Keratinocyte (primary cell): Measurements from ENCODE around the gene PYY. TPM values are rescaled to one million over a fixed set of nuclear protein-coding genes. Genes with fewer than 3 reads are reported as not detected.

ENCODE experiments used
- DNase-seq: peaks from one replicate; pipeline ENCODE4 v3.0.0-alpha.2; 2011; ENCODE audit warnings: low read depth, missing footprints, low spot score
- FAIRE-seq: peaks from 2 replicates; lab custom pipeline; 2011; peaks lifted over from hg19 to GRCh38; lab: Jason Lieb, UNC
- H2AFZ ChIP-seq: 2 replicates; pipeline ENCODE4 v1.6.0; 2012; ENCODE audit warnings: low read length, control low read depth, inconsistent platforms; ENCODE audit not compliant: control insufficient read depth
- H3K27ac ChIP-seq: 2 replicates; pipeline ENCODE4 v1.5.1; 2011; ENCODE audit warnings: low read length; ENCODE audit not compliant: control insufficient read depth, insufficient read depth
- H3K27me3 ChIP-seq: 3 replicates; pipeline ENCODE4 v1.6.0; 2011; ENCODE audit warnings: low read length; ENCODE audit not compliant: control insufficient read depth, insufficient read depth; ENCODE audit errors: extremely low read depth
- H3K36me3 ChIP-seq, 2 experiments: 2 replicates in 1 of 2; 3 replicates in 1 of 2; pipeline ENCODE4 v1.5.1; 2011; ENCODE audit warnings: low read length in 2 of 2, mild to moderate bottlenecking in 1 of 2; ENCODE audit not compliant: control insufficient read depth in 2 of 2, insufficient read depth in 2 of 2; ENCODE audit errors: extremely low read depth in 1 of 2
- H3K4me1 ChIP-seq: 3 replicates; pipeline ENCODE4 v1.5.1; 2011; ENCODE audit warnings: low read length; ENCODE audit not compliant: control insufficient read depth, insufficient read depth; ENCODE audit errors: extremely low read depth
- H3K4me2 ChIP-seq: 3 replicates; pipeline ENCODE4 v1.6.0; 2011; ENCODE audit warnings: low read depth, low read length; ENCODE audit not compliant: control insufficient read depth, insufficient read depth; ENCODE audit errors: extremely low read depth
- H3K4me3 ChIP-seq, 3 experiments: fragments of 200-600 bp in 1 of 3; sonication (generic) in 1 of 3; 2 replicates in 2 of 3; 3 replicates in 1 of 3; pipeline ENCODE4 v1.5.1; 2011 to 2016; ENCODE audit warnings: low read length in 3 of 3, mild to moderate bottlenecking in 3 of 3, control low read depth in 2 of 3, inconsistent platforms in 1 of 3, low read depth in 1 of 3, mixed read lengths in 1 of 3, mixed run types in 1 of 3, moderate library complexity in 1 of 3; ENCODE audit not compliant: control insufficient read depth in 2 of 3, insufficient read depth in 2 of 3; ENCODE audit errors: extremely low read depth in 1 of 3
- H3K79me2 ChIP-seq: 2 replicates; pipeline ENCODE4 v1.6.0; 2012; ENCODE audit warnings: low read length; ENCODE audit not compliant: control insufficient read depth, insufficient read depth
- H3K9ac ChIP-seq: 3 replicates; pipeline ENCODE4 v1.6.0; 2011; ENCODE audit warnings: low read length; ENCODE audit not compliant: control insufficient read depth, insufficient read depth; ENCODE audit errors: extremely low read depth
- H3K9me1 ChIP-seq: 3 replicates; pipeline ENCODE4 v1.6.0; 2011; ENCODE audit warnings: low read length; ENCODE audit not compliant: control insufficient read depth, insufficient read depth; ENCODE audit errors: extremely low read depth
- H3K9me3 ChIP-seq: 2 replicates; pipeline ENCODE4 v1.5.1; 2012; ENCODE audit warnings: low read depth, low read length; ENCODE audit not compliant: control insufficient read depth
- H4K20me1 ChIP-seq: 3 replicates; pipeline ENCODE4 v1.6.0; 2011; ENCODE audit warnings: low read length; ENCODE audit not compliant: control insufficient read depth, insufficient read depth; ENCODE audit errors: extremely low read depth
- CTCF ChIP-seq, 3 experiments: IDR thresholded peaks in 1 of 3; conservative IDR thresholded peaks in 1 of 3; optimal IDR thresholded peaks in 1 of 3; 2 replicates in 2 of 3; 3 replicates in 1 of 3; pipeline versions ENCODE3 to v1.5.1; 2011; ENCODE audit warnings: low read length in 3 of 3, mild to moderate bottlenecking in 3 of 3, moderate library complexity in 2 of 3, control low read depth in 1 of 3, inconsistent platforms in 1 of 3; ENCODE audit not compliant: insufficient read depth in 2 of 3; ENCODE audit errors: extremely low read depth in 1 of 3
- EZH2 ChIP-seq: IDR thresholded peaks from one replicate; pipeline ENCODE4 v1.6.1; 2012; ENCODE audit warnings: inconsistent platforms, mild to moderate bottlenecking, low read length, moderate library complexity
- dilution Hi-C: fragments of 300-500 bp; cut with MboI; formaldehyde crosslinking; loops from one replicate; pipeline ENCODE4 v1.7.0; 2020; ENCODE audit warnings: low sequenced_read_pairs; ENCODE audit not compliant: extremely low pct_ligation_motif_present
- polyA plus RNA-seq, 5 experiments: library from polyadenylated mRNA; depleted of rRNA in 3 of 5; stranded (reverse) in 3 of 5; stranded (forward) in 1 of 5; unstranded in 1 of 5; fragments of >200 nt; gene quantifications; 1 replicate in 1 of 5; 2 replicates in 3 of 5; 3 replicates in 1 of 5; pipeline versions ENCODE4 v1.2.1 to v1.2.3, GENCODE V29; 2011 to 2012; ENCODE audit warnings: missing spikeins in 2 of 5, low read depth in 1 of 5, low replicate concordance in 1 of 5

PYY gene
- polyA plus RNA-seq, 1 donor (not counting 4 experiments of a cell fraction or from before 2014, with no cell fraction given): not detected

- H3K27me3 ChIP-seq: peaks cover 11% of the 10 kb centered on the region
- no peak within 1 kb of the TSS for H3K4me3 ChIP-seq
- H4K20me1 ChIP-seq: no peaks in the 10 kb centered on the region
- TF ChIP-seq EZH2 (no peak), CTCF (optimal IDR thresholded peaks at IDR 0.05 in 1 of 3, IDR thresholded peaks at IDR 0.05 in 1 of 3, conservative IDR thresholded peaks at IDR 0.05 in 1 of 3; ENCODE audit: extremely low read depth in 1 of 3, insufficient read depth in 2 of 3, low read length in 3 of 3) (no peak)
- H3K9ac ChIP-seq: no peak within 1 kb of the TSS
- H3K9me1 ChIP-seq: no peaks in the 10 kb centered on the region
- no peaks in the 10 kb centered on the region for H3K79me2 ChIP-seq
- no peak within 1 kb of the TSS for H3K4me2 ChIP-seq
- H2AFZ ChIP-seq: no peak within 1 kb of the TSS
- H3K36me3 ChIP-seq: no peaks in the 10 kb centered on the region
- DNase-seq (no peak), FAIRE-seq (no peak)
- H3K27ac ChIP-seq: no peak within 1 kb of the TSS
- H3K4me1 ChIP-seq: peaks cover 12% of the 10 kb centered on the region
- dilution Hi-C loops: no loop called here
- H3K9me3 ChIP-seq: no peaks in the 10 kb centered on the region
Measured at GRCh38 chr17:43942051-43942685, 11.6 kb downstream of the PYY start, which contains the start of gene PPY. TSS of gene PPY (minus strand) at chr17:43942476. CDS start at chr17:43941654, 822 bp downstream.

GRCh38 chr17:43940630-43941029 lies 13.1 kb downstream of the PYY start:
- Histone ChIP-seq H4K20me1 (no peaks in the 10 kb centered on the region), H3K9me3 (no peaks in the 10 kb centered on the region), H3K79me2 (no peaks in the 10 kb centered on the region), H3K4me3 (no peak overlapping the region), H3K36me3 (no peaks in the 10 kb centered on the region), H3K27ac (no peak overlapping the region), H3K9ac (no peak overlapping the region), H3K27me3 (peaks cover 11% of the 10 kb centered on the region), H2AFZ (no peak overlapping the region), H3K9me1 (no peaks in the 10 kb centered on the region), H3K4me1 (peaks cover 12% of the 10 kb centered on the region), H3K4me2 (no peak overlapping the region)
- TF ChIP-seq EZH2 (no peak), CTCF (optimal IDR thresholded peaks at IDR 0.05 in 1 of 3, IDR thresholded peaks at IDR 0.05 in 1 of 3, conservative IDR thresholded peaks at IDR 0.05 in 1 of 3; ENCODE audit: extremely low read depth in 1 of 3, insufficient read depth in 2 of 3, low read length in 3 of 3) (peak; percentile 40 to 58 (median 45))
- DNase-seq (no peak), FAIRE-seq (no peak)
- dilution Hi-C loops: no loop called here
